ENCODE measurements around the gene ALDH1A1. TPM values are rescaled to one million over a fixed set of nuclear protein-coding genes. Genes with fewer than 3 reads are reported as not detected.

The ALDH1A1 gene
- total RNA-seq, 1 donor from 2014 or later: not detected

DNA sequence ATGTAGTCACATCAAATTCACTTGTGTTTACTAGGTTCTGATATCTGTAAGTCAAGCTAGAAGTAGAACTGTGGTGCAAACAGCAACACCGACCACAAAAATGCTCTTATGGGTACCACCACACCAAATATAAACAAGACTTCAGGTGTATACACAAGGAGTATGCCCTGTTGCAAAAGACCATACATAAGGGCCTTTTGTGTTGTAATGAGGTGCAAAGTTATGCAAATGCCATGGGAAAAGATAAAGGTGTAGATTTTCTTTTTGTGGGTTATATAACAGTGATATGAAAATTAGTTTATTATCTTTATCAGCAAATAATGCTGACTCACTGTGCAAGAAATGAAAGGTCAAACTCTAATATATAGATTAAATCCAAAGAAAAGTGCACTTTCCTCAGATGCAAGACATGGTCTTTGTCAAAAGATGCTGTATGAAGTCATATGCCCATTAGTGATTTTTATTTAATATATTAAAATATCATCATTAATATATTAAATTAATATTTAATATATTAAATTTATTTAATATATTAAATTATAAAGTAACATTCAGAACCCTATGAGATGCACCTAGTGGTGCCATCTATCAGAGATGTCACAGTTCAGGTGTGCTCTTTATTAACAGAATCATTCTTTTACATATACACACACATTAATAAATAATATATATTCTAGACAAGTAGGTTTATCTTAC lies 26.7 kb upstream of the ALDH1A1 start:
- intact Hi-C loops (cut with micrococcal nuclease): no loop called here

DNA sequence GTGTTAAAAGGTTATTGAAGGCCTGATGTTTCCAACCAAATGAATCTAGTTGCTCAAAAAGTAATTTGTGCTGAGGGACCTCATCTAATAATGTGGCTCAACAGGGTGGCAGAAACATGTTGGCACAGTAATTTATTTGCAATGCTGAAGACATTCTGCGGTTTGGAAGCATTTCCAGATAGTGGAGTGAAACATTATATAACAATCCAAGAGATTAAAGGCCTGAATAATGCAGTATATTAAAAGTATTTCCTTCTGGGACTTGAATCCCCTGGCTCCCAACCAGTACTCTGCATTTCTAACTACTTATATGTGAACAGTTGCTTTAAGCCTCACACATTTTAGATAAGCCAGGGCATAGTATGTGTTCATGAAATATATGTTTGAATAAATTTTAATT lies 25.9 kb upstream of the ALDH1A1 start:
- intact Hi-C loops (cut with micrococcal nuclease): no loop called here

DNA sequence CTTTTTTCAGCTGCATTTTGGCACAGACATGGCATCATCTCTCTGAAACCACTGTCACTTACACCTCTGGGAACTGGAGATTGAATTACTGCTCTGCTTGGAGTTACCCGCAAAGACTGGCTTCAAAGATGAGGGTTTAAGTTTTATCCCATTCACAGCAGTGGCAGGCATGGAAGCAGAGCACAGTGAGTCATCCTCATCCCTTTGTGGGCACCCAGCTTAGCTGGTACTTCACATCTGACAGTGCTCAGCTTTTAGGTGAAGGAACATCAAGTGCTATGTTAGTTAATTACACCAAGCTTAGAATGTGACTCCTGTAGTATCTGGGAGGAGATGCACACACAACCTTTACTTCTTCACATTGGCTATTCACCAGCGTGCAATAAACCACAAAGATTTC lies 24.8 kb upstream of the ALDH1A1 start:
- intact Hi-C loops (cut with micrococcal nuclease): no loop called here

DNA sequence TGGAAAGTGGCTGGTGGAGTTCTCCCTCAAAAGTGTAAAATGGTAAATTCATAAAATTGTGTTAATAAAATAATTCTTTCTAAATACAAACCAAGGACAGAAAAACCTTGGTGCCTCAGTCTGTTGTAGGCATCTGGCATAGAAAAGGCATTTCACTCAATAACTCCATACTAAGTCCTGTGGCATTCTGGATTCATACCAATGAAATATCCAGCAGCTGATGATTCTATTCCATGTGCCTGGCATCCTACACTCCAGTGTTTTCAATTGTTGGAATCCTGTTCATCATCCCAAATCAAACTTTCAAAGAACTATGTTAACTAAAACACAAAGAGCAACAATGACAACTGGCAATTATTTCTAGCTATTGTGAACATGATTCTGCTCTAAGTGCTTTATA lies 21.6 kb upstream of the ALDH1A1 start:
- intact Hi-C loops (cut with micrococcal nuclease): no loop called here

DNA sequence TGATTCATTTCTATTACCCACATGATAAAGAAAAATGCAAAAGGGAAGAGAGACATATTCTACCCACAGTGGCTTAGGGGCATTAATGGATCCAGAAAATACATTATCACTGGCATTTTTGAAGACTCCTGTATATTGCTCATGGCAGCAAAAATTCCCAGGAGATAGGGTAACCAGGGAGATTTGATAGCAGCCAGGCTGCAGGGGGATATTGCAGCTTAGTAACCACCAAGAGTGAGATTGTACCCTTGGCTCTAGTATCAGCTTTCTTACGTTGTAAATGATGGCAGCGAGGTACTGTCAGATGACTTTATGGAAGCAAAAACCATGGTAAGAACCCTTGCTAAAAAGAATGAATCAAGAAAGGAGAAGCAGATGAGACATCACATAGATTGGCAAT lies 19.8 kb upstream of the ALDH1A1 start:
- intact Hi-C loops (cut with micrococcal nuclease): no loop called here

DNA sequence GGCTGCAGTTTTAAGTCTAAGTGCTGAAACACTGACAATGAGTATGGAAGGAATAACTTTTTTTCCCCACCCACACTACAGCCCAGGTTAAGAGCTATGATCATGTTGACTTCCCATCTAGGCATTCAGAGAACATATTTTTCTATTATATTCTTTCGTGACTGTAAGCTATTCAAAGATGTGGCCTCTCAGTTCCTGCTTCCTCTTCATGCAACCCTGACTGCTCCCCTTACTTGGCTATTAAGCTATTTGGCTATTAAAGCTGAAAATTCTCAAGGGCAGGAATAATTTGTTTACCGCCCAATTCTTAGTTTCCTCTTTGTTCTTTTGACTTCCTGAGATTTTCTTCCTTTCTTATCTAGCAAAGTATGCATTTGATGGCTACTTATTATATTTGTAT lies 18.6 kb upstream of the ALDH1A1 start:
- intact Hi-C loops (cut with micrococcal nuclease): no loop called here

DNA sequence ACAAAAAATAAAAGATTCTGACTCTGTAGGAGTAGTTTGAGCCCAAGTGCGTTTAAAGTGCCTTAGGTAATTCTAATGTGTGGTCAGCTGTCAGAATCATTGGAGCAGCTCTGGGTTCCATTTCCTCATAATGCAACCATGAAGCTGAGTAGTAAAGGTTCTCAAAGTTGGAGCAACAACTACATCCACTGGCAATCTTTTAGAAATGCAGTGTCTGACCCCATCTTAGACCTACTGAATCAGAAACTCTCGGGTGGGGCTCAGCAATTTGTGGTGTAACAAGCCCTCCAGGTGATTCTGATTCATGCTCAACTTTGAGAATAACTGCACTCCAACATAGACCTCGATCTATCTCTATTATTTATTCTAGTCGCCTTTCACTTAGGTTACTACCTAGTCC lies 7.6 kb upstream of the ALDH1A1 start:
- intact Hi-C loops (cut with micrococcal nuclease): no loop called here

DNA sequence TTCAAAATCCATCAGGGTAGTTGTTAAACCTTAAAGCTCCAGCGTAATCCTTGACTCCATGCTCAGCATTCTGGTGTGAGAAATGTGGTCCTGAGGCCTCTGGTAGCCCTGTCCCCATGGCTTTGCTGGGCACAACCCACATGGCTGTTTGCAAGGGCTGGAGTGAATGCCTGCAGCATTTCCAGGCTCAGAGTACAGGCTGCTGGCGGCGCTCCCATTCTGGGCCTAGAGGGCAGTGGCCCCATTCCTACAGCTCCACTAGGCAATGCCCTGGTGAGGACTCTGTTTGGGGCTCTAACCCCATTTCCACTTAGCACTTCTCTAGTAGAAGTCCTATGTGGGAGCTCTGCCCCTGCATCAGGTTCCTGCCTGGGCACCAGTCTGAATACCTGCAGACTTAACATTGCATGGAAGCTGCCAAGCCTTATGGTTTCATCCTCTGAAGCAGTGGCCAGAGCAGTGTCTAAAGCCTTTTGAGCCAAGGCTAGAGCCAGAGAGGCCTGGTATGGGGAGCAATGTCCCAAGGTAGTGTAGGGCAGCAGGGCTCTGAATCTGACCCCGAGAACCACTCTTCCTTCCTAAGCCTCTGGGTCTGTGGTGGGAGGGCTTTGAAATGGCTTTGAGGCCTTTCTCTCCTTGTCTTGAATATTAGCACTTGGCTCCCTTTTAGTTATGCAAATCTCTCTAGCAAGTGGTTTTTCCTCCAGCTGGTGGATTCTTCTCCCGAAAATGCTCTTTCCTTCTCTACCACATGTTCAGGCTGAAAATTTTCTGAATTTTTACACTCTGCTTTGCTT lies 5.8 kb upstream of the ALDH1A1 start:
- intact Hi-C loops (cut with micrococcal nuclease): no loop called here

DNA sequence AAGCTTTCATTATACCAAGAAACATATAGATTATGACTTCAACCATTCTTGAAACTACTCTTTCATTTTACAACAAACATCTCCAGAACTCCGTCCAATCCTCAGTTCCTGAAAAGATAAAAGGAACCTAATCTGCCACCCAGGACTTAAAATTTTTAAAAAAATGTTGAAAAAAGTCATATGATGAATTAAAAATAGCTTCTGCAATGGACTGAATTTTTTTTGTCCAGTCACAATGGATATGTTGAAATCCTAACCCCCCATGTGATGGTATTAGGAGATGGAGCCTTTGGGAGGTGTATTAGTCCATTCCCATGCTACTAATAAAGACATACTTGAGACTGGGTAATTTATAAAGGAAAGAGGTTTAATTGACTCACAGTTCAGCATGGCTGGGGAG lies 2.7 kb upstream of the ALDH1A1 start:
- intact Hi-C loops (cut with micrococcal nuclease): no loop called here

DNA sequence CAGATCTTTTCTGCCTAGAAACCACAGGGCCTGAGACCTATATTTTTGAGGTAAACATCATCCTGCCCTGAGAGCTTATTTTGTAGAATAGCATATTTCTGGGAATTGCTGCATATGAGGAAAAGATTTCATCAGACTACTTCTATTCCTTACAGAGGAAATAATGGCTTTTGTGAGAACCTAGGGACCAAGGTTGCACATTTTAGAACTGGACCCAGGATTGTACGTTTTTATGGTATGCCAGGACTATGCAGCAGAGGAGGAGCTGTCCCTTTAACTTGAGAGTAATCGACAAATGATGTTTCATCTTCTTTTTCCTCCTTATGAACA lies 2.2 kb upstream of the ALDH1A1 start:
- intact Hi-C loops (cut with micrococcal nuclease): no loop called here

DNA sequence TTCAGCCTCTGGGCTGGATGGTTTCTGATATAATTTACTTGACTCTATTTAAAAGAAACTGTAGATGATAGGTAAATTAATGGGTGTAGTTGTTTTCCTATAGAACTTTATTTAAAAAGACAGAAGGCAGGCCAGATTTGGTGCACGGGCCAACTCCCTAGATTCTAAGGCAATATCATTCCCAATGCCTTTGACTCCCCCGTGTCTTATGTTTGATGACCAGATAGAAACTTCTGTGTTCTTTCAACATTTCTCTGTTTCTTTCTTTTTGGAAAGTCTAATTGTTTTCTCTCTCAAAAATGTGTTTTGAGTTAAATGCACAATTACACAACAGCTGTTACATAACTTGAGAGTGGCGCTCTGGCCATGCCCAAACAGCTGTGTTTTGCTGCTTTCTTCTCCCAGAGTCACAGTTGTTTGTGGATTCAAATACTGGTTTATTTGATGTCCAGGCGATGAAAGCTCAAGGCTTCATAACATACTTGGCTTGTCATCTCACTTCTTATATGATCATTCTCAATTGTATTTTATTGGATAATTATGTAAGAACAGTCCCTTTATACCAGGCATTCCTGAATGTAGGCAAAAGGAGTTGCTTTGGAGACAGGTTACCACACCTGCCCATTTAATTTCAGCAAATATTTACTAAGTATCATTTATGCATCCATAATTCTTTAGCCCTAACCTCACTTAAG lies 1.7 kb upstream of the ALDH1A1 start:
- intact Hi-C loops (cut with micrococcal nuclease): no loop called here

DNA sequence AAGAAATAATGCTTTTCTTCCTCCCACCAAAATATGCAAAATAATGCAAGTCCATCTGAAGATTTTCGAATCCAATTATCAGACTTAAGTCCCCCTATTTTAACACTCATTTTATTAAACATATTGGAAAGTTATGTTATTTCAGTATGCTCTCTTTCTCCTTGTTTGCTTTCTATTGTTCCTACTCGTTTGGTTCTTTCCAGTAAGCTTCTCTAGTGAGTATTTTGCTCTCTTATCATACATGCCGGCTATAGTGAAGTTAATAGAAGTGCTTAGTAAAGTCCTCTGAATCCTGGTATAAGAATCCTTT lies 517 bp downstream of the ALDH1A1 start:
- intact Hi-C loops (cut with micrococcal nuclease): no loop called here

DNA sequence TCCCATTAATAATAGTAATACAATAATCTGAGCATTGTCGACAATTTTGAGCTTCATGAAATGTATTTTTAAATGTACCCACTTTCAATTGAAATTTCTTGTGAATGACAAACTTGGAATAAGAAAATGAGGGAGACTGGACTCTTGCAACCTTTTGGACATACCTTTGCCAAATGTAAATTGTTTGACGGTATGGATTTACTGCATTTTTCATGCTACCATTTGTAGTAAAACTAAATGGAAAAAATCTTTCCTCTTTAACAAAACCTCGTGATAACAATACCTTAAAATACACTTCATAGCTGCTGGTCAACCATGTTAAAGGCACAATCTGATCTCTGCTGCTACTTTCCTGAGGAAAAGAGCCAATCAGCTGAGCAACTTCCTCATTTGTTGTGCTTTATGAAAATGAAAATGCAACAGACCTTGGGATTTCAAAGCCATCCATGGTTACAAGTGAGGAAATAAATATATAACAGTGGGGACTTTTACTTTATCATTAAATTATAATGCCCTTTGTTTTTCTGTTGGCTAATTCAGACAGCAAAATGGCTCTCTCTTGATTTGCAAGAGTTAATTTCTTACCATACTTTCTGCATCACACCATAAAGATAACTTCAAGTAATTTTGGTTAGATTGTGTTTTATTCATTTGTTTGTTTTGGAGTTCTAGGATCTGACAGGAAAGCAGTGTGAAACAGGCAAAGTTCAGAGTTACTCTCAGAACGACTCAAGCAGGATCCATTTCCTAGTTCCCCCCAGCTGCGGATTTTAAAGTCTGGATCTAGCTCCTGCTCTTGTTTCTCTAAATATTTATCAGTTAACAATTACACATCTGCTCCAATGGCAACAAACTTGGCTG lies 1.1 kb downstream of the ALDH1A1 start:
- intact Hi-C loops (cut with micrococcal nuclease): no loop called here

DNA sequence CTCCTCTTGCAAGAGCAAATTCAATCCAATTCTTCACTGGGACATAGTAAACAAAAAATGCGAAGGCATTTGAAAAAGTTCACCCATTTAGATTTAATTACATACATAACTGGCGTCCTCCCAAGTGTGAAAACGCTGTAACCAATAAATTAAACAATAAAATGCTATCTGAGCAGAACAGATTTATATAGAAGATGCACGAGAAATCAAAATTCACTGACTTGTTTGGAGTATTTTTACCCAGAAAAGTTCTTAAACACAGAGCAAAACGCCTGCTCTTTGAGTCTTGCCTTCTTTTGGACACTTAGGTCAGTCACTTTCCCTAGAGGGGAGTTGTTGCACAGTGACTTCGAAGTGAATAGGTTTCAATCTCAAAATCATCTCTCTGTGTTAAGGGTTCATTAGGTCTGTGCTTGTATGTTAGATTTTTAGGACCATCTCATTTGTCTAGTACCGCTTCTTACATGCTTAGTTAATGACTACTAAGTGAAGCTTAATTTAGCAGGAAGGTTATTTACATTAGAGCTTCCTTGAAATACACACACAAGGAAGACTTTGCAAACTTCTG lies 1.9 kb downstream of the ALDH1A1 start:
- intact Hi-C loops (cut with micrococcal nuclease): no loop called here

DNA sequence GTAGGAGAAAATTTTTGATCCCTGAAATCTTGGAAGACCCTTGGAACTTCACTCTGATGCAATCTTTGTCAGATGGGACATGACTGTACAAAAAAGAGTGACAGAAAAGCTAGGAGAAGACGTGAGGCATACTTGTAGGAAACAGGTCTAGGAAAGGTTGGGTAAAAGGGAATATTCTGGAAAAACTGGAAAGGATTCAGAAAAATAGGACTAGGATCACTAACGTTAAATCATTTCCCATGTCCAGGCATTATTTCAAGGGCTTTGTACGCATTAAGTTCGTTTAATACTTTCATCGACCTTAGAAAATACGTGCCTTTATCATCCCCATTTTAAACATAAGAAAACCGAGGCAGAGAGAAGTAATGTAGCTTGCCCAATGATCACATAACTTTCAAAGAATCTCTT lies 2.9 kb downstream of the ALDH1A1 start:
- intact Hi-C loops (cut with micrococcal nuclease): no loop called here

DNA sequence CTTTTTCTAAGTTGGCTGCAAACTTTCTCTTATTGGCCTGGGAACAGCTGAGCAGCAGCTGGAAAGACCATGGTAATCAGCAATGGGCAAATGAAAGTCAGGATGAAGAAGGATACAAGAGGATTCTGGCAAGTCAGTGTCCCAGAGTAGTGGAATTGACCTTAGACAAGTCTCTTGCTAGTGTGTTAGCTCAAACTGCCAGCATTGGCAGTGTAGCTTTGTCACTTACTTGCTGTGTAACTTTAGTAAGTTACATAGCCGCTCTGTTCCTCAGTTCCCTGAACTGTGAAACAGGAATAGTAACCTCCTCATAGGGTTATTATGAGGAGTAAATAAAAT lies 3.6 kb downstream of the ALDH1A1 start:
- intact Hi-C loops (cut with micrococcal nuclease): no loop called here

DNA sequence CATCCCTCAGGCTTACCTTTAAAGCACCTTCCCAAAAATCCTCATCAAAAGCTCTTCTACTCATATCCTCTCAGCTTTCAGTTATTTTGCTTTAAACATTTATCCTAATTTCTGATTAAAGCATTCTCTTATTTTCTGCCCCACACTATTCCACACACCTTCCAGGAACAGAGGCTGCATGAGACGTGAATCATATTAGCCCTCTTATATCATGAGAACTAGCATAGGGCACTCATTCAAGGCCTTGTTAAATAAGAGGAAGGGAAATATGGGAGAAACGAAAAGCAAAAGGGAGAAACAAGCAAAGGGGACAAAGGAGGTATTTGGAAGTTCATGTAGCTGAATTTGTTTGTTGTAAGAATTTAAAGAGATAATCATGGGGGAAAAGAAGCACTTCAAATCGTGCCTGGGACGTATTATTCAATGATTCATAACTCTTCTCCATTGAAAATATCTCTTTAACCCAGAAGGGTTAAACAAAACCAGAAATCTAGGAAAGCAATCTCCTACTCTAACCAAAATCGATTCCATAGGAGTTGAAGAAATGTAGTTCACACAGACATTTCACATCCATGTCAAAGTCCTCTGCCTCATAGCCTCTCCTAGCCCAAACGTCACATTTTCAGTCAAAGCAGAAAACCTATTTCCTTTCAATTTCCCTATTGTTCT lies 4.1 kb downstream of the ALDH1A1 start:
- intact Hi-C loops (cut with micrococcal nuclease): no loop called here

DNA sequence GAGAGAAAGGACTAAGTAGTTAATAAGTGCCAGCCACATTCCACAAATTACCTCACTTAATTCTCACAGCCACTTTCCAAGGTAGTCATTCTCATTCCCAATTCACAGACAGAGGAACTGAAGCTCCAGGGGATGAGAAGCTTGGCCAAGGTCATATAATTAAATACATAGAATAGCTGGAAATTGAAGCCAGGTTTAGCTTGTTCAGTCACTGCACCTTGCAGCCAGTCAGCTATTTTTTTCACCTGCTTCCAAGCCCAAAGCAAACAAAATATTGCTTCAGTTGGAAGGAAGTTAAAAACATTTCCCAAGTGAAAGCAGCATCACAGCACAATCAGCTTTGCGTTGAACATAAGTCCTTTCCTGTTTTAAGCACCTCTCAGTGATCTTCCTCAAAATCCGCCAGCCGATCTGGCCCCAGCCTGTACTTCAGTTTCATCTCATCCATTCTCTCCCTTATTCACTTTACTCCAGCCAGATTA lies 4.8 kb downstream of the ALDH1A1 start:
- intact Hi-C loops (cut with micrococcal nuclease): no loop called here

DNA sequence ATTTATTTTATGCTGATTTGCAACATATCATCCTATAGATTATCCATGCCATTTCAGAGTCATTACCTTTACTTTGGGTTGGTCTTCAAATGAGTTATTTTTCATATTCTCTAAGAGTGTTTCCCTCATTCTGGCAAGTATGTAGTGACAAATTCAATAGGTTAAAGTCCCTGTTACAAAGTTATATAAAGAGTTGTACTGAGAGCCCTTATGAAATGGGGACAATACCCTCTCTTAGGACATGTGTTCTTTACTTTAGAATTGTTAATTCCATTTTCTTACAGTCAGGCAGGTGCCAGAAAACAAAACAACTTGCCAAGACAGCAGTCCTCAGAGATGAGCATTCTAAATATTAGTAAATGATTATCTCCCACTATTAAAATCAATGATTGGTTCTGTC lies 6.0 kb downstream of the ALDH1A1 start:
- intact Hi-C loops (cut with micrococcal nuclease): no loop called here

DNA sequence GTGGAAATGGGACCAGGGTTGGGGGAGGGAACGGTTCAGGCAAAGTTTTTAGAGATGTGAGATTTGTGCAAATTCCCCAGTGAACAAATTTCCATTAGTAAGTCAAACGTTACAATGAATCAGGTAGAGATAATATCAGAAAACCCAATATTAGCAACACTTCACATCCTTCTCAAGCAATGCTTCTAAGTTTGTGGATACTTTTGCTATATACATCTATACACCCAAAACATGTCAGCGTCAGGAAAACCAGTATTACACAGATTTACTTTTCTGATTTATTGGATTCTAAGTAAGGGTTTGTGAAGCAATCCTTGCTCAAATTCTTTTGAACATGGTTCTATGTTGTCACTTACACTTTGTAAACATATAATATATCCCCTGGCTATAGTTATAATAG lies 6.5 kb downstream of the ALDH1A1 start:
- intact Hi-C loops (cut with micrococcal nuclease): no loop called here

DNA sequence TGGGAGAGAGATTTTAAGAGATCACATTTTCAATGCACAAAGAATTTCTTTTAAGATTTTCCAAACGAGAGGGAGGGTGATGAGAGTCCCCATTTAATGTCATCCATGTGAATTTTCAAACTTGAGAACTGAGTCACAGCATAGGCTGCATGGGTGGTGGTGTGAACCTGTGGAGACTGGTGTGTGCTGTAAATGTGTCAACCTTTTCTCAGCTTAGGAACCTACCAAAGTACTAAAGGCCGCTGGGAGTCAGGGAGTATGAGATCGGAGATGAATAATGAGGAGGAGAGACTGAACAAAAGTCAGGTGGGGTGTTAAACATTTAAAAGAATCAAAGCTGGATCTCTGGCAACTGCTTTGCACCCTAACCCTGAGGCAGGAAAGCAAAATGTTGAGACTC lies 7.5 kb downstream of the ALDH1A1 start:
- intact Hi-C loops (cut with micrococcal nuclease): no loop called here

Measured in T-helper 2 cell treated with Interferon-gamma antibody and Interleukin-4, amounts not matched to agents 100 ng/mL and 5 ng/mL, for 36 hours (primary cell).